Measurements from ENCODE around the gene SRMS. TPM values are rescaled to one million over a fixed set of nuclear protein-coding genes. Genes with fewer than 3 reads are reported as not detected.
A peak's percentile ranks its signal among the peaks of the same experiment; 100 is the strongest.

Gene SRMS, protein sequence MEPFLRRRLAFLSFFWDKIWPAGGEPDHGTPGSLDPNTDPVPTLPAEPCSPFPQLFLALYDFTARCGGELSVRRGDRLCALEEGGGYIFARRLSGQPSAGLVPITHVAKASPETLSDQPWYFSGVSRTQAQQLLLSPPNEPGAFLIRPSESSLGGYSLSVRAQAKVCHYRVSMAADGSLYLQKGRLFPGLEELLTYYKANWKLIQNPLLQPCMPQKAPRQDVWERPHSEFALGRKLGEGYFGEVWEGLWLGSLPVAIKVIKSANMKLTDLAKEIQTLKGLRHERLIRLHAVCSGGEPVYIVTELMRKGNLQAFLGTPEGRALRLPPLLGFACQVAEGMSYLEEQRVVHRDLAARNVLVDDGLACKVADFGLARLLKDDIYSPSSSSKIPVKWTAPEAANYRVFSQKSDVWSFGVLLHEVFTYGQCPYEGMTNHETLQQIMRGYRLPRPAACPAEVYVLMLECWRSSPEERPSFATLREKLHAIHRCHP
- total RNA-seq (ENCODE audit: low replicate concordance) = not detected in 2 replicates

DNA sequence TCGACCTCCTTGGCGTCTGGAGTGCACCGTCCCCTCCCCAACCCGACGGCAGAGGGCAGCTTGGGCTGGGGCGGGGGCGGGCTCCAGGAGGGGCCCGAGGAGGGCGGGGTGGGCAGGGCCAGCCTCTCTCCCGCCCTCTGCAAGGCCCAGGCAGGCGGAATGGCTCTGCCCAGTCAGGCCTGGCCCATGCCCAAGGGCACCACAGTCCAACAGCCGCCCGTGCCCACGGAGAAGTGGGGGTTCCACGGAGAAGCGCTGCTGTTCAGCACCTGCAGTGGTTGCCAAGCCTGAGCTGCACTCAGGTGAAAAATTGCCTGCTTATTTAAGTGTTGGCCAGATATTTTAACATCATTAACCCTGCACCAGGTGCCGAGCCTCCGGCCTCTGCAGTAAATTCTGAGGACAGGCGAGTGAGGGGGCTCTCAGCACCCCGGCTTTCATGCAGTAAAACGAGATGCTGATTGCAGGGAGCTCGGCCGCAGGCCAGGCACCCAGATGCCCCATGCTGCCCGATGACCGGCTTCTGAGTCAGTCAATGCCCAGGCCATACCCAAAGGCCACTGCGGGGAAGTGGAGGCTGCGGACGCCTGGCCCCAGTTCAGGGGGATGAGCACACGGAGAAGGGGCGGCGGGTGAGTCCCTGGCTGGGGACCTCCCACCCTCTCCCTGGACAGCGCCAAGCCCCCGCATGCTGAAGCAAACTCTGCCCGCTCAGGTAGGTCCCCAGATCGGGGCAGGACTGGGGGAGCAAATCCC, at the start of gene SRMS:
SRMS (minus strand) TSS at position 25 of the 756 bp plus-strand sequence. CDS start 286 bp downstream, outside the sequence.
- no peak within 1 kb of the TSS for H3K9ac ChIP-seq
- no peaks in the 10 kb centered on the region for H3K36me3 ChIP-seq
- no peak within 1 kb of the TSS for H3K4me2 ChIP-seq
- H3K4me3 ChIP-seq = no peak within 1 kb of the TSS
- Mint-ChIP-seq H3K4me1 (peaks cover 10% of the 10 kb centered on the region), H3K9me3 (no peaks in the 10 kb centered on the region), H3K27ac (no peak within 1 kb of the TSS), H3K4me3 (no peak within 1 kb of the TSS), H3K27me3 (ENCODE audit: insufficient read depth, low read depth) (peaks cover 13% of the 10 kb centered on the region), H3K36me3 (no peaks in the 10 kb centered on the region)
- no peak within 1 kb of the TSS for H2AFZ ChIP-seq (replicated peaks)
- no peaks in the 10 kb centered on the region for H3K9me3 ChIP-seq (ENCODE audit: low read depth)
- H3K79me2 ChIP-seq (ENCODE audit: low read depth) = no peaks in the 10 kb centered on the region
- peaks cover 12% of the 10 kb centered on the region for H3F3A ChIP-seq (ENCODE audit: low read depth)
- H3K27me3 ChIP-seq = no peaks in the 10 kb centered on the region
- peak; percentile 51 for DNase-seq (ENCODE audit: low spot score)
- TF ChIP-seq, protein P1, sequence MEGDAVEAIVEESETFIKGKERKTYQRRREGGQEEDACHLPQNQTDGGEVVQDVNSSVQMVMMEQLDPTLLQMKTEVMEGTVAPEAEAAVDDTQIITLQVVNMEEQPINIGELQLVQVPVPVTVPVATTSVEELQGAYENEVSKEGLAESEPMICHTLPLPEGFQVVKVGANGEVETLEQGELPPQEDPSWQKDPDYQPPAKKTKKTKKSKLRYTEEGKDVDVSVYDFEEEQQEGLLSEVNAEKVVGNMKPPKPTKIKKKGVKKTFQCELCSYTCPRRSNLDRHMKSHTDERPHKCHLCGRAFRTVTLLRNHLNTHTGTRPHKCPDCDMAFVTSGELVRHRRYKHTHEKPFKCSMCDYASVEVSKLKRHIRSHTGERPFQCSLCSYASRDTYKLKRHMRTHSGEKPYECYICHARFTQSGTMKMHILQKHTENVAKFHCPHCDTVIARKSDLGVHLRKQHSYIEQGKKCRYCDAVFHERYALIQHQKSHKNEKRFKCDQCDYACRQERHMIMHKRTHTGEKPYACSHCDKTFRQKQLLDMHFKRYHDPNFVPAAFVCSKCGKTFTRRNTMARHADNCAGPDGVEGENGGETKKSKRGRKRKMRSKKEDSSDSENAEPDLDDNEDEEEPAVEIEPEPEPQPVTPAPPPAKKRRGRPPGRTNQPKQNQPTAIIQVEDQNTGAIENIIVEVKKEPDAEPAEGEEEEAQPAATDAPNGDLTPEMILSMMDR (IDR thresholded peaks at IDR 0.05) = no peak
- TF ChIP-seq EZH2 (IDR thresholded peaks at IDR 0.05) = no peak
- no peak for TF ChIP-seq EZH2phosphoT487 (IDR thresholded peaks at IDR 0.05)
- H3K4me1 ChIP-seq = no peaks in the 10 kb centered on the region
- H3K27ac ChIP-seq = no peak within 1 kb of the TSS
- no peaks in the 10 kb centered on the region for H4K20me1 ChIP-seq (ENCODE audit: low read depth)

DNA sequence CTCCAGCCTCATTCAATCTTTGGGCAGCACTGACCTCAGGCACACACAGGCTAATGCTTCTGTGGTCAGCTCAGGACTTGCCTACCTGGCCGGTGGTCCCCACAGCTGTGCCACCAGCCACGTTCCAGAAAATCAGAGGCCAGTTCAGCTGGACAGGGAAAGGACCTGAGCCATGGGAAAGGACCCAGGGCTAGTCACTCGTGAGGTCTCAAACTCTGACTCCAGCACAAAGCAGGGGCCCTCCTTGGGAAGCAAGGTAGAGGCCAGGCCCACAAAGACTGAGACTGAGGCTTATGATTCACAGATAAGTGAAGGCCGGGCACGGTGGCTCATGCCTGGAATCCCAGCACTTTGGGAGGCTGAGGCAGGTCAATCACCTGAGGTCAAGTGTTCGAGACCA, 48.9 kb upstream of the SRMS start:
- no peak for TF ChIP-seq EZH2 (IDR thresholded peaks at IDR 0.05)
- TF ChIP-seq EZH2phosphoT487 (IDR thresholded peaks at IDR 0.05) = no peak
- TF ChIP-seq, protein P1 (IDR thresholded peaks at IDR 0.05) = no peak
- Histone ChIP-seq H3K27me3 (no peaks in the 10 kb centered on the region), H3K9ac (no peak overlapping the region), H3K4me2 (no peak overlapping the region), H3F3A (ENCODE audit: low read depth) (no peaks in the 10 kb centered on the region), H4K20me1 (ENCODE audit: low read depth) (no peaks in the 10 kb centered on the region), H3K27ac (no peak overlapping the region), H3K4me1 (no peaks in the 10 kb centered on the region), H3K9me3 (ENCODE audit: low read depth) (no peaks in the 10 kb centered on the region), H3K36me3 (no peaks in the 10 kb centered on the region), H2AFZ (replicated peaks) (no peak overlapping the region), H3K79me2 (ENCODE audit: low read depth) (no peaks in the 10 kb centered on the region), H3K4me3 (no peak overlapping the region)
- Mint-ChIP-seq H3K4me3 (no peak overlapping the region), H3K9me3 (no peaks in the 10 kb centered on the region), H3K27me3 (ENCODE audit: insufficient read depth, low read depth) (peaks cover 3% of the 10 kb centered on the region), H3K4me1 (no peaks in the 10 kb centered on the region), H3K36me3 (peaks cover 22% of the 10 kb centered on the region), H3K27ac (no peak overlapping the region)
- DNase-seq (ENCODE audit: low spot score) = no peak

DNA sequence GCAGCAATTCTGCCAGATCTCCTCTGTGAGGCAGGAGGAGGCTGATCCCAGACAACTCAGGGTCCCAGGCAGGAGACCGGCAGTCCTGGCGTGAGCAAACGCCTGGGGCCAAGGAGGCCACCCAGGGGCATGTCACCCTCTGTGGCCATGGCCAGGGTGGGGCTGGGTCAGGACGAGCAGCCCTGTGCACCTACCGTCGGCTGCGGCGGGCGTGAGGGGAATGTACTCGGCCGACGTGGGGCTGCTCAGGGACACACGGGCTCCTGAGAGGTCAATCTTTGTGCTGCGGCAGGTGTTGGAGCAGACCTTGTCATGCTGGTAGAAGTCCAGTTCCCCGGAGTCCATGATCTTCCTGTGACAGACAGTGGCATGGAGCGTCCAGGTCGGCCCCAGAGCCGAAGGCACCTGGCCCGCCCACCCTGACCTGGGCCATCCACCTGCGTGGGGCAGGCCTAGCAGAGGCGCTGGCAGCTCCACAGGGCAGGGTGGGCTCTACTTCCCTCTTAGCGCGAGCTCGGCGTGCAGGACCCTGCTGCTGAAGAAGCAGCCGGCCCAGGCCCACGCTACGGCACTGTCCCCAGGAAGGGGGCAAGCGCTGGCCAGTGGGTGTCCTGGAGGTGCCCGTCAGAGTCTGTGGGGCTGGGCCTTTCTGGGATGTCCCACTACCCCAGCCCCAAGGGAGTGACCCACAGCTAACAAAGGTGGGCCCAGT, 48.0 kb upstream of the SRMS start:
- H3K4me3 Mint-ChIP-seq = no peak overlapping the region
- no peak overlapping the region for H3K9ac ChIP-seq
- H2AFZ ChIP-seq (replicated peaks) = no peak overlapping the region
- no peaks in the 10 kb centered on the region for H3K4me1 Mint-ChIP-seq
- H3K4me2 ChIP-seq = no peak overlapping the region
- H3K27me3 Mint-ChIP-seq (ENCODE audit: insufficient read depth, low read depth) = peaks cover 3% of the 10 kb centered on the region
- DNase-seq (ENCODE audit: low spot score) = no peak
- peaks cover 24% of the 10 kb centered on the region for H3K36me3 Mint-ChIP-seq
- H3K27ac Mint-ChIP-seq = no peak overlapping the region
- no peaks in the 10 kb centered on the region for H3K36me3 ChIP-seq
- no peak for TF ChIP-seq EZH2phosphoT487 (IDR thresholded peaks at IDR 0.05)
- TF ChIP-seq EZH2 (IDR thresholded peaks at IDR 0.05) = no peak
- TF ChIP-seq, protein P1 (IDR thresholded peaks at IDR 0.05) = no peak
- H3K9me3 Mint-ChIP-seq = no peaks in the 10 kb centered on the region
- H3K79me2 ChIP-seq (ENCODE audit: low read depth) = no peaks in the 10 kb centered on the region
- H3K9me3 ChIP-seq (ENCODE audit: low read depth) = no peaks in the 10 kb centered on the region
- H3K4me3 ChIP-seq = no peak overlapping the region
- H4K20me1 ChIP-seq (ENCODE audit: low read depth) = no peaks in the 10 kb centered on the region
- no peaks in the 10 kb centered on the region for H3K4me1 ChIP-seq
- no peaks in the 10 kb centered on the region for H3K27me3 ChIP-seq
- no peaks in the 10 kb centered on the region for H3F3A ChIP-seq (ENCODE audit: low read depth)
- H3K27ac ChIP-seq = no peak overlapping the region

Measured in neural progenitor cell (in vitro differentiated cells).